Hepatocyte (in vitro differentiated cells): ENCODE results near the gene SLC16A8. TPM values are rescaled to one million over a fixed set of nuclear protein-coding genes. Genes with fewer than 3 reads are reported as not detected.

ENCODE experiments used
- DNase-seq: peaks from one replicate; pipeline ENCODE4 v3.0.0-alpha.2; 2016; ENCODE audit warnings: low spot score
- H2AFZ ChIP-seq: fragments of 200-600 bp; sonication (generic); 2 replicates; pipeline ENCODE4 v1.6.0; 2016; ENCODE audit warnings: antibody characterized with exemption, mild to moderate bottlenecking
- H3K27ac ChIP-seq: fragments of 200-600 bp; sonication (generic); 2 replicates; pipeline ENCODE4 v1.5.1; 2016; ENCODE audit warnings: mild to moderate bottlenecking
- H3K27me3 ChIP-seq: fragments of 200-600 bp; sonication (generic); 2 replicates; pipeline ENCODE4 v1.6.1; 2016
- H3K36me3 ChIP-seq: fragments of 200-600 bp; sonication (generic); replicated peaks from 2 replicates; pipeline ENCODE4 v1.5.1; 2016; ENCODE audit warnings: low read depth; ENCODE audit not compliant: insufficient read depth
- H3K4me1 ChIP-seq: fragments of 200-600 bp; sonication (generic); 2 replicates; pipeline ENCODE4 v1.5.1; 2016; ENCODE audit warnings: mild to moderate bottlenecking, moderate library complexity; ENCODE audit not compliant: insufficient read depth
- H3K4me2 ChIP-seq: fragments of 200-600 bp; sonication (generic); 2 replicates; pipeline ENCODE4 v1.6.0; 2016
- H3K4me3 ChIP-seq: fragments of 200-600 bp; sonication (generic); 2 replicates; pipeline ENCODE4 v1.5.1; 2016; ENCODE audit warnings: mild to moderate bottlenecking
- H3K79me2 ChIP-seq: fragments of 200-600 bp; sonication (generic); 2 replicates; pipeline ENCODE4 v1.6.0; 2017; ENCODE audit warnings: mild to moderate bottlenecking
- H3K9me2 ChIP-seq: fragments of 200-600 bp; sonication (generic); replicated peaks from 2 replicates; pipeline ENCODE4 v1.6.0; 2017; ENCODE audit warnings: mild to moderate bottlenecking; ENCODE audit not compliant: insufficient read depth
- H3K9me3 ChIP-seq: fragments of 200-600 bp; sonication (generic); 2 replicates; pipeline ENCODE4 v1.5.1; 2016; ENCODE audit warnings: low read depth, mild to moderate bottlenecking
- H4K20me1 ChIP-seq: fragments of 200-600 bp; sonication (generic); 2 replicates; pipeline ENCODE4 v1.6.0; 2016; ENCODE audit warnings: mild to moderate bottlenecking; ENCODE audit not compliant: insufficient read depth, poor library complexity, severe bottlenecking
- EZH2 ChIP-seq: fragments of 200-600 bp; sonication (generic); IDR thresholded peaks from 2 replicates; pipeline ENCODE4 v1.6.1; 2016; ENCODE audit warnings: antibody characterized with exemption, mild to moderate bottlenecking, borderline replicate concordance
- EZH2phosphoT487 ChIP-seq: fragments of 200-600 bp; sonication (generic); IDR thresholded peaks from one replicate; pipeline ENCODE4 v1.6.1; 2018; ENCODE audit warnings: antibody characterized with exemption, mild to moderate bottlenecking, low read depth, moderate library complexity; ENCODE audit not compliant: unreplicated experiment, severe bottlenecking
- WGBS: methylation state at CpG from one replicate; pipeline ENCODE4 v1.1.6; 2016; ENCODE audit warnings: low lambda C conversion rate; ENCODE audit errors: missing lambda C conversion rate; 5-methylcytosine and 5-hydroxymethylcytosine counted together
- polyA plus RNA-seq: library from polyadenylated mRNA; unstranded; fragments of >200 nt; fragmentation: Nextera tagmentation; extraction: Ambion mirVana; gene quantifications from 2 replicates; pipeline ENCODE4 v1.2.1, GENCODE V29; 2016
- total RNA-seq: library from RNA; depleted of rRNA; stranded (reverse); fragments of >200 nt; gene quantifications from 2 replicates; pipeline ENCODE4 v1.2.3, GENCODE V29; 2014
- TF ChIP-seq, protein P1 (sequence below): fragments of 200-600 bp; sonication (generic); IDR thresholded peaks from 2 replicates; pipeline ENCODE4 v1.5.1; 2016; ENCODE audit warnings: antibody characterized with exemption, mild to moderate bottlenecking; ENCODE audit not compliant: poor library complexity

Gene SLC16A8
- total and polyA plus RNA-seq, 2 experiments from 2014 or later: 0.63 TPM; not detected in 1

DNA sequence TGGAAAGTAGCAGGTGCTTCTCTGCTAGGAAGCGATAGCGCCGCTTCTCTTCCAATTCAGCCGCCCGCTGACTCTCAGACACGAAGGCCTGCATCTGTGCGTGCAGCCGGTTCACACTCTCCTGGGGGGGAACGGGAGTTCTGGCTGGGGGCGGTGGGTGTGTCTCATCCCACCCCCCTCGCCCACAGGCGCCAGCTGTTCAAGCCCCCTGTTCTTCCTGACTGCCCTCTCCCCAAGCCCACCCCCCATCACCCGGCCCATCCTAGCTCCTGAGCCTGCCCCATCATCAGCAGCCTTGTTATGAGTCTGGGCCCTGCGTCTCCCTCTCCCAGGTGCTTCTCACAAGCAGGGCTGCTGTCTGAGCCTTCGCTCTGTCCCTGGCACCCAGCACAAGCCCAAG lies 13.1 kb upstream of the SLC16A8 start:
- no peaks in the 10 kb centered on the region for H4K20me1 ChIP-seq
- H3K9me2 ChIP-seq: no peaks in the 10 kb centered on the region
- no peak for TF ChIP-seq EZH2
- TF ChIP-seq, protein P1, sequence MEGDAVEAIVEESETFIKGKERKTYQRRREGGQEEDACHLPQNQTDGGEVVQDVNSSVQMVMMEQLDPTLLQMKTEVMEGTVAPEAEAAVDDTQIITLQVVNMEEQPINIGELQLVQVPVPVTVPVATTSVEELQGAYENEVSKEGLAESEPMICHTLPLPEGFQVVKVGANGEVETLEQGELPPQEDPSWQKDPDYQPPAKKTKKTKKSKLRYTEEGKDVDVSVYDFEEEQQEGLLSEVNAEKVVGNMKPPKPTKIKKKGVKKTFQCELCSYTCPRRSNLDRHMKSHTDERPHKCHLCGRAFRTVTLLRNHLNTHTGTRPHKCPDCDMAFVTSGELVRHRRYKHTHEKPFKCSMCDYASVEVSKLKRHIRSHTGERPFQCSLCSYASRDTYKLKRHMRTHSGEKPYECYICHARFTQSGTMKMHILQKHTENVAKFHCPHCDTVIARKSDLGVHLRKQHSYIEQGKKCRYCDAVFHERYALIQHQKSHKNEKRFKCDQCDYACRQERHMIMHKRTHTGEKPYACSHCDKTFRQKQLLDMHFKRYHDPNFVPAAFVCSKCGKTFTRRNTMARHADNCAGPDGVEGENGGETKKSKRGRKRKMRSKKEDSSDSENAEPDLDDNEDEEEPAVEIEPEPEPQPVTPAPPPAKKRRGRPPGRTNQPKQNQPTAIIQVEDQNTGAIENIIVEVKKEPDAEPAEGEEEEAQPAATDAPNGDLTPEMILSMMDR: no peak
- no peak for TF ChIP-seq EZH2phosphoT487
- H3K4me1 ChIP-seq: peaks cover 18% of the 10 kb centered on the region
- H3K79me2 ChIP-seq: no peaks in the 10 kb centered on the region
- no peak overlapping the region for H3K27ac ChIP-seq
- no peaks in the 10 kb centered on the region for H3K9me3 ChIP-seq
- H3K4me3 ChIP-seq: no peak overlapping the region
- DNase-seq: no peak
- no peak overlapping the region for H2AFZ ChIP-seq
- H3K4me2 ChIP-seq: no peak overlapping the region
- H3K27me3 ChIP-seq: no peaks in the 10 kb centered on the region
- 77% methylated on average over 11 of the region's 15 CpGs for WGBS
- H3K36me3 ChIP-seq: no peaks in the 10 kb centered on the region

DNA sequence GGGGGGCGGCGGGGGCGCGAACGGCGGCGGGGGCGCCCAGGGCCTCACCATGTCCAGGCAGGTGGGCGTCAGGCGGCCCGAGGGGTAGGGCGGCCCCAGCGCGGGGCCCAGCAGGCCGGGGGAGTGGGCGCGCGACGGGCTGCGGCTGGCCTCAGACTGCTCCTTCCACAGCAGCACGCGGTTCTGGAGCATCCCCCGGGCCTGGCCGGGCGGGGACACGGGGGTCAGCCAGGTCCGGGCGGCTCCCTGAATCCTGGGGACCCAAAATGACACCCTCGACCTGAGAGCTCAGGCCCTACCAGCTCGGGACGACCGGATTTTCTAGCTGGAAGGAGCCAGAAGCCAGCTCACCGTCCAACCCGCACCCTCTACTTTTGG lies 5.5 kb upstream of the SLC16A8 start:
- Histone ChIP-seq H3K4me3 (no peak overlapping the region), H2AFZ (no peak overlapping the region), H3K27ac (no peak overlapping the region), H4K20me1 (no peaks in the 10 kb centered on the region), H3K9me2 (no peaks in the 10 kb centered on the region), H3K27me3 (no peaks in the 10 kb centered on the region), H3K4me2 (peak overlapping the region; percentile 66), H3K36me3 (no peaks in the 10 kb centered on the region), H3K9me3 (no peaks in the 10 kb centered on the region), H3K4me1 (no peaks in the 10 kb centered on the region), H3K79me2 (no peaks in the 10 kb centered on the region)
- WGBS: 66% methylated on average over 23 of the region's 34 CpGs
- TF ChIP-seq EZH2: no peak
- TF ChIP-seq, protein P1: no peak
- no peak for TF ChIP-seq EZH2phosphoT487
- DNase-seq: no peak

DNA sequence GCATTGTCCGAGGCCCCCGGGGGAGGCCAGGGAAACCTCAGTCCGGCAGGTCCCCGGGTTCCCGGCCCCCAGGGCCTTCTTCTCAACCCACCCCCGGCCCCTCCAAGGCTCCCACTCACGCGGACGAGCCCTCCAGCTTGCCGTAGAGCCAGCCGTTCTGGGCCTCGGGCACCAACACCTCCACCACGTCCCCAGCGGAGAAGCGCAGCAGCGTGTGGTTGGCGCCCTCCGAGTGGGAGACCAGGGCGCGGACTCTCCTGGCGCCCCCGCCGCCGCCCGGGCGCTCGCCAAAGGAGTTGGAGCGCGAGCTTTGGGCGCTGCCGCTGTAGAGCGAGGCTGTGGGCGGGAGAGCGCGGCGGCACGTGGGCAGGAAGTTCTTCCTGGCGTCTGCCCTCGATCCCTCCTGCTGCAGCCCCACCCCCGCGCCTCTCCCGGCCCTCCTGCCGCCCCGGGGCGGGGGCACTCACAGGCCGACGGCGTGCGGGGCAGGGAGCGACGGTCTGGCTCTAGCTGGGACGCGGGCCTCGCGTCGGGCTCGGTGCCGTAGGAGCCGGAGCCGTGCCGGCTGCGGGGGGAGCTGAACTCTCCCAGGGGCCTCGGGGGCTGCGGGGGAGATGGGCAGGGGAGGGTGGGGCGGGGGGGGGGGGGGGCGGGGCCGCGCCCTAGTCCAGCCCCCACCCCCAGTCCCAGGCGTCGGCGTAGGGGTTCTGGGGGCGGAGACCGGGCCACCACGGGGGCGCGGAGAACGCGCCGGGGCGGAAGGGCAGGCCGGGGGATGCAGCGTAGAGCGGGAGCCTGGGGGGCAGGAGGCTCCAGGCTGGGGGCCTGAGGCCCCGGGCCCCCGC lies 4.9 kb upstream of the SLC16A8 start:
- H3K36me3 ChIP-seq: no peaks in the 10 kb centered on the region
- DNase-seq: no peak
- H3K27me3 ChIP-seq: no peaks in the 10 kb centered on the region
- peak overlapping the region; percentile 66 for H3K4me2 ChIP-seq
- H3K27ac ChIP-seq: no peak overlapping the region
- no peaks in the 10 kb centered on the region for H4K20me1 ChIP-seq
- H2AFZ ChIP-seq: no peak overlapping the region
- H3K4me1 ChIP-seq: no peaks in the 10 kb centered on the region
- TF ChIP-seq, protein P1: no peak
- TF ChIP-seq EZH2: no peak
- TF ChIP-seq EZH2phosphoT487: no peak
- 32% methylated on average over 20 of the region's 85 CpGs for whole genome bisulfite sequencing
- H3K79me2 ChIP-seq: no peaks in the 10 kb centered on the region
- H3K4me3 ChIP-seq: no peak overlapping the region
- H3K9me3 ChIP-seq: no peaks in the 10 kb centered on the region
- no peaks in the 10 kb centered on the region for H3K9me2 ChIP-seq
